Skin of body (tissue), 2 donors: Measurements from ENCODE around the gene WFDC8. TPM values are rescaled to one million over a fixed set of nuclear protein-coding genes. Genes with fewer than 3 reads are reported as not detected.

Experiments used
- small RNA-seq: library from RNA; depleted of rRNA; stranded (forward); fragments of <200 nt; gene quantifications from one replicate; pipeline ENCODE3, GENCODE V24; 2014; ENCODE audit warnings: low replicate concordance
- total RNA-seq: library from RNA; depleted of rRNA; stranded (reverse); fragments of >200 nt; gene quantifications from one replicate; pipeline ENCODE4 v1.2.3, GENCODE V29; 2014

The WFDC8 gene
- total RNA-seq, 1 donor from 2014 or later, result not detected

Small RNA genes within 50 kb of the gene (small RNA-seq; reads per million reads assigned to genes)
- not detected for gene AL031663.1
- gene HSPD1P21, result not detected
- gene RNA5SP485, result not detected

Other genes starting within 250 kb of the WFDC8 start
- 48.8 TPM for gene SDC4, start 230.9 kb downstream of the WFDC8 start, total RNA-seq
- gene SYS1, start 216.1 kb downstream of the WFDC8 start, total RNA-seq, result 12.7 TPM
- gene TP53TG5, start 201.0 kb downstream of the WFDC8 start, total RNA-seq, result not detected
- 10.3 TPM for gene DBNDD2, start 171.0 kb downstream of the WFDC8 start, total RNA-seq
- gene PIGT, start 163.1 kb downstream of the WFDC8 start, total RNA-seq, result 20.9 TPM
- gene WFDC2, start 109.5 kb downstream of the WFDC8 start, total RNA-seq, result 0.39 TPM
- not detected for gene SPINT3, start 63.7 kb downstream of the WFDC8 start, total RNA-seq
- gene WFDC6, start 39.8 kb downstream of the WFDC8 start, total RNA-seq, result not detected
- gene EPPIN, start 31.9 kb downstream of the WFDC8 start, total RNA-seq, result not detected
- gene WFDC10A, start 50.5 kb upstream of the WFDC8 start, total RNA-seq, result not detected
- not detected for gene WFDC9, start 52.0 kb upstream of the WFDC8 start, total RNA-seq
- not detected for gene WFDC11, start 91.0 kb upstream of the WFDC8 start, total RNA-seq
- not detected for gene WFDC13, start 122.8 kb upstream of the WFDC8 start, total RNA-seq
- not detected for gene WFDC10B, start 125.7 kb upstream of the WFDC8 start, total RNA-seq
- not detected for gene SPINT4, start 143.1 kb upstream of the WFDC8 start, total RNA-seq
- gene WFDC3, start 212.6 kb upstream of the WFDC8 start, total RNA-seq, result 0.39 TPM
- 15.8 TPM for gene DNTTIP1, start 212.7 kb upstream of the WFDC8 start, total RNA-seq
- gene UBE2C, start 233.4 kb upstream of the WFDC8 start, total RNA-seq, result 11.9 TPM
- gene TNNC2, start 248.0 kb upstream of the WFDC8 start, total RNA-seq, result 472 TPM